Measurements from ENCODE around the gene ATG7.

ATG7 gene

DNA sequence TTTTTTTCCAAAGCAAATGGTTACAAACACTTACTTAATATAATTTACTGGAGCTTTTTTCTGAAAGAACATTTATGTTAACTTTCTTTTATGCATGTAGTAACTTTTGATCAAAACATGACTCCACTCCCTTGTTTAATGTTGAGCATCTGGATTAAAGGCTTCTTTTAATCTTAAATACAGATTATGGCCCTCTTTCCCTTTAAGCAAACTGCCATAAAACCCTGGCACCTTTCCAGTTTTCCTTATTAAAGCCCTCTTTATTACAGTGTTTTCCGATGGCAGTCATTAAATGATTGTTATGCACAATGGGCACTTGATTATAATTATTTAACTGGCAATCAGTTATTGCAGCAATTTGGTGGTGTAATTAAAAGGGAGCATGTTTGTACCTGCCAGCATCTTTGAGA, 204.5 kb downstream of the ATG7 start:
- no peaks in the 10 kb centered on the region for H3K79me2 ChIP-seq (ENCODE audit: control insufficient read depth, low read length)
- H3K4me1 ChIP-seq (ENCODE audit: control insufficient read depth, low read length), result no peaks in the 10 kb centered on the region
- no peaks in the 10 kb centered on the region for H4K20me1 ChIP-seq (ENCODE audit: control insufficient read depth, insufficient read depth, low read depth, low read length)
- no peak overlapping the region for H3K4me2 ChIP-seq (ENCODE audit: low read length)
- no peaks in the 10 kb centered on the region for H3K9me2 ChIP-seq (replicated peaks; ENCODE audit: control insufficient read depth, low read length)
- TF ChIP-seq, protein P1, sequence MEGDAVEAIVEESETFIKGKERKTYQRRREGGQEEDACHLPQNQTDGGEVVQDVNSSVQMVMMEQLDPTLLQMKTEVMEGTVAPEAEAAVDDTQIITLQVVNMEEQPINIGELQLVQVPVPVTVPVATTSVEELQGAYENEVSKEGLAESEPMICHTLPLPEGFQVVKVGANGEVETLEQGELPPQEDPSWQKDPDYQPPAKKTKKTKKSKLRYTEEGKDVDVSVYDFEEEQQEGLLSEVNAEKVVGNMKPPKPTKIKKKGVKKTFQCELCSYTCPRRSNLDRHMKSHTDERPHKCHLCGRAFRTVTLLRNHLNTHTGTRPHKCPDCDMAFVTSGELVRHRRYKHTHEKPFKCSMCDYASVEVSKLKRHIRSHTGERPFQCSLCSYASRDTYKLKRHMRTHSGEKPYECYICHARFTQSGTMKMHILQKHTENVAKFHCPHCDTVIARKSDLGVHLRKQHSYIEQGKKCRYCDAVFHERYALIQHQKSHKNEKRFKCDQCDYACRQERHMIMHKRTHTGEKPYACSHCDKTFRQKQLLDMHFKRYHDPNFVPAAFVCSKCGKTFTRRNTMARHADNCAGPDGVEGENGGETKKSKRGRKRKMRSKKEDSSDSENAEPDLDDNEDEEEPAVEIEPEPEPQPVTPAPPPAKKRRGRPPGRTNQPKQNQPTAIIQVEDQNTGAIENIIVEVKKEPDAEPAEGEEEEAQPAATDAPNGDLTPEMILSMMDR (IDR thresholded peaks at IDR 0.05; ENCODE audit: low read depth, low read length, poor library complexity, severe bottlenecking), result no peak
- TF ChIP-seq EZH2phosphoT487 (IDR thresholded peaks at IDR 0.05; ENCODE audit: borderline replicate concordance, low read length), result no peak
- no peak overlapping the region for H3K27ac ChIP-seq (ENCODE audit: low read depth, low read length)
- no peaks in the 10 kb centered on the region for H3F3A ChIP-seq (ENCODE audit: control insufficient read depth, insufficient read depth)
- H3K36me3 ChIP-seq (ENCODE audit: control insufficient read depth, low read length), result no peaks in the 10 kb centered on the region
- no peaks in the 10 kb centered on the region for H3K27me3 ChIP-seq (ENCODE audit: control insufficient read depth, low read length)
- H3K9me3 ChIP-seq (ENCODE audit: control insufficient read depth, insufficient read depth, low read length), result no peaks in the 10 kb centered on the region
- no peak overlapping the region for H3K4me3 ChIP-seq (ENCODE audit: low read length)

DNA sequence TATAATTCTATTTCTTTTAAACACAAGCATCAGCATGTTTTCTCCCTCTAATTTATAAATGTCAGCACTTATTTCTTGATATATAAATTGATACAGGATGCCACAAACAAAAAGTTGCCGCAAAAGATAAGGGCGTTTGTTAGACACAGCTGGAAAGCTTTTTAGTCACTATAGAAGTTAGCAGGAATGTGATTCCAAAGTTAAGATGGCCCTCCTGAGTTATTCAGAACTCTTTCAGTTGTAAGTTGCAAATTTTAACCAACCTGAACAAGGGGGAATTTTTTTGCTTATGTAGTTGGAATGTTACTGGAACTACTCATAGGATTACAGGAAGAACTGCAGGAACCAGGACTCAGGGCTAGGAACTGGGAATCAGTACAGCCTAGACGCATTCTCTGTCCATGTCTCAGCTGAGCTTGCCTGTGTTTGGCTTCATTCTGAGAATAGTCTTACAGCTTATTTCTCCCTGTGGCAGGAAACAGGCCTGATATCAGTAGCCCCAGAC, 205.3 kb downstream of the ATG7 start:
- H3K4me3 ChIP-seq (ENCODE audit: low read length), result no peak overlapping the region

GRCh38 chr3:11478167-11478566, 206.0 kb downstream of the ATG7 start:
- no peak overlapping the region for H3K4me2 ChIP-seq (ENCODE audit: low read length)
- H3K79me2 ChIP-seq (ENCODE audit: control insufficient read depth, low read length), result no peaks in the 10 kb centered on the region
- no peak overlapping the region for H3K27ac ChIP-seq (ENCODE audit: low read depth, low read length)
- no peaks in the 10 kb centered on the region for H4K20me1 ChIP-seq (ENCODE audit: control insufficient read depth, insufficient read depth, low read depth, low read length)
- no peaks in the 10 kb centered on the region for H3K36me3 ChIP-seq (ENCODE audit: control insufficient read depth, low read length)
- H3K27me3 ChIP-seq (ENCODE audit: control insufficient read depth, low read length), result no peaks in the 10 kb centered on the region
- no peak overlapping the region for H3K4me3 ChIP-seq (ENCODE audit: low read length)
- H3F3A ChIP-seq (ENCODE audit: control insufficient read depth, insufficient read depth), result no peaks in the 10 kb centered on the region
- TF ChIP-seq, protein P1 (IDR thresholded peaks at IDR 0.05; ENCODE audit: low read depth, low read length, poor library complexity, severe bottlenecking), result no peak
- TF ChIP-seq EZH2phosphoT487 (IDR thresholded peaks at IDR 0.05; ENCODE audit: borderline replicate concordance, low read length), result no peak
- H3K9me2 ChIP-seq (replicated peaks; ENCODE audit: control insufficient read depth, low read length), result no peaks in the 10 kb centered on the region
- no peaks in the 10 kb centered on the region for H3K4me1 ChIP-seq (ENCODE audit: control insufficient read depth, low read length)
- no peaks in the 10 kb centered on the region for H3K9me3 ChIP-seq (ENCODE audit: control insufficient read depth, insufficient read depth, low read length)

More for the DNA sequence above, 205.3 kb downstream of the ATG7 start:
- Histone ChIP-seq H3K79me2 (ENCODE audit: control insufficient read depth, low read length) (no peaks in the 10 kb centered on the region), H3K27ac (ENCODE audit: low read depth, low read length) (no peak overlapping the region), H3K4me1 (ENCODE audit: control insufficient read depth, low read length) (no peaks in the 10 kb centered on the region), H3K36me3 (ENCODE audit: control insufficient read depth, low read length) (no peaks in the 10 kb centered on the region), H3K4me2 (ENCODE audit: low read length) (no peak overlapping the region), H3F3A (ENCODE audit: control insufficient read depth, insufficient read depth) (no peaks in the 10 kb centered on the region), H3K9me3 (ENCODE audit: control insufficient read depth, insufficient read depth, low read length) (no peaks in the 10 kb centered on the region), H3K9me2 (replicated peaks; ENCODE audit: control insufficient read depth, low read length) (no peaks in the 10 kb centered on the region), H4K20me1 (ENCODE audit: control insufficient read depth, insufficient read depth, low read depth, low read length) (no peaks in the 10 kb centered on the region), H3K27me3 (ENCODE audit: control insufficient read depth, low read length) (no peaks in the 10 kb centered on the region)
- TF ChIP-seq EZH2phosphoT487 (IDR thresholded peaks at IDR 0.05; ENCODE audit: borderline replicate concordance, low read length), result no peak
- TF ChIP-seq, protein P1 (IDR thresholded peaks at IDR 0.05; ENCODE audit: low read depth, low read length, poor library complexity, severe bottlenecking), result no peak

Data from DOHH2 (cell line).